ENCODE results near the gene ZG16. TPM values are rescaled to one million over a fixed set of nuclear protein-coding genes. Genes with fewer than 3 reads are reported as not detected.
"Not testable (repeated sequence)": the region's sequence is repeated elsewhere in the genome, so short reads cannot be mapped to it uniquely, and the experiment has no call there.

The ZG16 gene
- total RNA-seq, 1 donor from 2014 or later: 0.20 TPM

GRCh38 chr16:29760567-29761279 is 17.3 kb upstream of the ZG16 start:
- no peak for TF ChIP-seq CTCF (IDR thresholded peaks at IDR 0.05; ENCODE audit: unreplicated experiment)
- Mint-ChIP-seq H3K27ac (peak overlapping the region; percentile 85), H3K27me3 (ENCODE audit: low read depth) (no peaks in the 10 kb centered on the region), H3K9me3 (no peaks in the 10 kb centered on the region), H3K4me3 (no peak overlapping the region), H3K4me1 (peaks cover 30% of the 10 kb centered on the region), H3K36me3 (no peaks in the 10 kb centered on the region)
- DNase-seq (ENCODE audit: low spot score in 2 of 2, unreplicated experiment in 2 of 2): no peak

- not testable (repeated sequence) for DNase-seq (ENCODE audit: low spot score in 2 of 2, unreplicated experiment in 2 of 2); H3K4me3 Mint-ChIP-seq; H3K27me3 Mint-ChIP-seq (ENCODE audit: low read depth); H3K9me3 Mint-ChIP-seq; H3K36me3 Mint-ChIP-seq
- peak overlapping the region; percentile 85 for H3K27ac Mint-ChIP-seq
- H3K4me1 Mint-ChIP-seq: peaks cover 30% of the 10 kb centered on the region
These were observed 16.8 kb upstream of the ZG16 start for GRCh38 chr16:29761280-29761651.

- no peaks in the 10 kb centered on the region for H3K9me3 Mint-ChIP-seq
- H3K27ac Mint-ChIP-seq: no peak overlapping the region
- no peaks in the 10 kb centered on the region for H3K27me3 Mint-ChIP-seq (ENCODE audit: low read depth)
- no peak for TF ChIP-seq CTCF (IDR thresholded peaks at IDR 0.05; ENCODE audit: unreplicated experiment)
- H3K36me3 Mint-ChIP-seq: no peaks in the 10 kb centered on the region
- DNase-seq (ENCODE audit: low spot score in 2 of 2, unreplicated experiment in 2 of 2): no peak
- H3K4me1 Mint-ChIP-seq: peaks cover 27% of the 10 kb centered on the region
- no peak overlapping the region for H3K4me3 Mint-ChIP-seq
These were observed 16.2 kb upstream of the ZG16 start for GRCh38 chr16:29761882-29762281.

- Mint-ChIP-seq H3K27ac (no peak overlapping the region), H3K27me3 (ENCODE audit: low read depth) (no peaks in the 10 kb centered on the region), H3K9me3 (no peaks in the 10 kb centered on the region)
These were observed 14.7 kb upstream of the ZG16 start for GRCh38 chr16:29763326-29763725.

GRCh38 chr16:29765167-29766032 is 12.7 kb upstream of the ZG16 start:
- no peak for TF ChIP-seq CTCF (IDR thresholded peaks at IDR 0.05; ENCODE audit: unreplicated experiment)
- Mint-ChIP-seq H3K36me3 (no peaks in the 10 kb centered on the region), H3K9me3 (no peaks in the 10 kb centered on the region), H3K4me3 (no peak overlapping the region), H3K27me3 (ENCODE audit: low read depth) (no peaks in the 10 kb centered on the region), H3K4me1 (peaks cover 20% of the 10 kb centered on the region), H3K27ac (no peak overlapping the region)
- no peak for DNase-seq (ENCODE audit: low spot score in 2 of 2, unreplicated experiment in 2 of 2)

More at GRCh38 chr16:29763326-29763725, 14.7 kb upstream of the ZG16 start:
- Mint-ChIP-seq H3K4me3 (no peak overlapping the region), H3K4me1 (peaks cover 17% of the 10 kb centered on the region), H3K36me3 (no peaks in the 10 kb centered on the region)
- DNase-seq (ENCODE audit: low spot score in 2 of 2, unreplicated experiment in 2 of 2): no peak
- TF ChIP-seq CTCF (IDR thresholded peaks at IDR 0.05; ENCODE audit: unreplicated experiment): no peak

GRCh38 chr16:29766571-29766970 is 11.5 kb upstream of the ZG16 start:
- no peak overlapping the region for H3K27ac Mint-ChIP-seq
- H3K4me1 Mint-ChIP-seq: peaks cover 17% of the 10 kb centered on the region
- no peak overlapping the region for H3K4me3 Mint-ChIP-seq
- TF ChIP-seq CTCF (IDR thresholded peaks at IDR 0.05; ENCODE audit: unreplicated experiment): no peak
- H3K36me3 Mint-ChIP-seq: no peaks in the 10 kb centered on the region
- H3K27me3 Mint-ChIP-seq (ENCODE audit: low read depth): no peaks in the 10 kb centered on the region
- no peaks in the 10 kb centered on the region for H3K9me3 Mint-ChIP-seq
- no peak for DNase-seq (ENCODE audit: low spot score in 2 of 2, unreplicated experiment in 2 of 2)

All from mesothelial cell of epicardium (in vitro differentiated cells).